HS-5 (cell line): Measurements from ENCODE around the gene SETDB2.

Experiments used
- DNase-seq: peaks from one replicate; pipeline ENCODE4 v3.0.0-alpha.2; 2012; ENCODE audit warnings: low read depth

The SETDB2 gene

DNA sequence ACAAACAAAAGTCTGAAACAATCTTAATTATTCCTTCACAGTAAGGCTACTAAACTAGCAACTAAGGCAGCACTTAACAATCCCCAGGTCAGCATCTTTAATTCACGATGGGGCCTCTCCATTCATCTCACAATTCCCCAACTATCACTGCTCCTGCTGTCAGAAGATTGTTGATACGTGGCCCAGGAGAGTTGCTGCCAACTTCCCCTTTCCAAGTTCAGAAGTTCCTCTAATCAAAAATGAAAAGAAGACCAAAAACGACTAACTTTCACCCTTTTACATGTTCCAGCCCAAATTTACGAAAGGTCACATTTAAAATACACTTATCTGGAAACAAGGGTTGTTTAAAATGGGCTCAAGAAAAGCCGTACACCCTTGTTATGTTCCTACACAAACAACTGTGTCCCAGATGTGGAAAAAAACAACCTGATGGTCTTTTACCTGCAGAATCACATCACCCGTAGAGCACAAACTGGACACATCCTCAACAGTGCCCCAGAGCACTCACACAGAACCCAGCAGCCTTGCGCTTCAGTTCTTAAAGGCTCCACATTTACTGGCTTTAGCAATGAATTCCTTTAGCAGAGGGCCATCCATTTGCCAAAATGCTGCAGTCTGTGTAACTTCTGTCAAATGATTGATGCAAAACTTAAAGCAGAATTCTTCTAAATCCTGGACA lies 89.7 kb downstream of the SETDB2 start:
- DNase-seq = no peak

DNA sequence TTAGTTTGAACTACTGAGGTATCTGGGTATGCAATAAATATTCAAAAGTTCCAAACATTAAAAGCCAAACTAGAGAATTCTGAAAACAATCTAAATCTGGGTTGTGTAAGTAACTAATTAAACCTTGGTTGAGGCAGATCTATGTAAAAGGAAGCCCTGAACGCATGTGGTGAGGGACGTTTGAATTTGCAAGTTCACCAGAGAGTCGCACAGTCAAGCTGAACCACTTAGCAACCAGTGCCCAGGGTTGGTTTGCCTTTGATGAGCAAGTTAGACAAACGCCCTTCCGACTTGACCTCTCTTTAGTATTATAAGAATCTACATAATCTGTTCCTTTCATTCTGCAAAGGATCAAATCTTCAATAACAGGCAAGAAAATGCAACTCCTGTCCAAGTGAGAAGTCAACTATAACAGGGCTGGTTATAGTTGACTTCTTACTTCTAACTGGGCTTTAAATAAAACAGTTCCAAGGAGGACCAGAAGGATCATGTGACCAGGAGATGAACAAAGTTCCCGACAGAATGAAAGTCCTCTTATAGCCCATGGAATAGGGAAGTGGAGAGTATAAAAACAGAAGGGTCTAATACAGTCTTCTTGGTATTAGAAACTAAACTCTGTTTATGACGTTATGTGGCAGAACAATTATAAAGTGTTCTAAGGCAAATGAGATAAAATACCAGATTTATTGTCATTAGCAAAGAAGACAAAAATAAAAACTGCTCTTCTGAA lies 92.2 kb downstream of the SETDB2 start:
- no peak for DNase-seq

DNA sequence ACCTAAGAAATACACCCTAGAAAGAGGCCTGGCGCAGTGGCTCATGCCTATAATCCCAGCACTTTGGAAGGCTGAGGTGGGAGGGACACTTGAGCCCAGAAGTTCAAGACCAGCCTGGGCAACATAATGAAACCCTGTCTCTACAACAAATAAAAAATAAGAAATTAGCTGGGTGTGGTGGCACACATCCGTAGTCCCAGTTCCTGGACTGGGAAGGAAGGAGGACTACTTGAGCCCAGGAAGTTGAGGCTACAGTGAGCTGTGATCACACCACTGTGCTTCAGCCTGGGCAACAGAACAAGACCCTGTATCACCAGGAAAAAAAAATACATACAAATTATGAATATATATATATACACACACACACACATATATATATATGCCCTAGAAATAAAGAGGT lies 94.3 kb downstream of the SETDB2 start:
- DNase-seq = no peak

DNA sequence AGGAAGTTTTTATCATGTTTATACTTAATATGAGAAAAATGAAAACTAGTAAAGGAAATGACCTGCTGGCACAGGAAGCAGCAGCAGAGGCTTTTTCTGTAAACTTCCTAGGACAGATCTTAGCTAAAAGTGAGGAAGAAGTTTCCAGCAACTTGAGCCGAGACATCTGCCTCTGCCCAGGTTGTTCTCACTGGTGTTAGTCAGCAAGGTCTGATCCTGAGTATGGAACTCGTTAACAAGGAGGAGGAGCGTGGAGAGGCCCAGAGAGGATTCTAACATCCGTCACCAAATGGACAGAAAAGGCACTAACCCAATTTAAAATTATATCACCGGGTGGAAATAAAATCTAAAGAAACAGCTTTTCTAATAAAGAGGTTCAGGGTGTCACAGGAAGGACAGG lies 95.2 kb downstream of the SETDB2 start:
- DNase-seq = no peak

DNA sequence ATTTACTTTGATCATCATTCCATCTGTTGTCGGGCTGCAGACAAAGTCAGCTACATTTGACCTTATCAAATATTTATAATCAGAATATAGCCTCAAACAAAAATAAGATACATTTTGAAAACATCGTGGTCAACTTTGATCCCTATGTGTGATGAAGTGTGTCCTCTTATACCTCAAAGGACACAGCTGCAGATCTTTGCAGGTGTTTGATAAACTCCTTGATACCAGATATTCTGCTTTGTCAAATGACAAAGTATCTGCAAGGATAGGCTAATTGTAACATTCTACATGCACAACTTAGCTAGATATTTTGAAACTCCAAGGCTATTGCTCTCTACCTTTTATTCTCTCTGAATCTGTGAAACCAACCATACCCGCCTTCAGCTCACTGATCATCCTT lies 95.7 kb downstream of the SETDB2 start:
- DNase-seq = no peak

DNA sequence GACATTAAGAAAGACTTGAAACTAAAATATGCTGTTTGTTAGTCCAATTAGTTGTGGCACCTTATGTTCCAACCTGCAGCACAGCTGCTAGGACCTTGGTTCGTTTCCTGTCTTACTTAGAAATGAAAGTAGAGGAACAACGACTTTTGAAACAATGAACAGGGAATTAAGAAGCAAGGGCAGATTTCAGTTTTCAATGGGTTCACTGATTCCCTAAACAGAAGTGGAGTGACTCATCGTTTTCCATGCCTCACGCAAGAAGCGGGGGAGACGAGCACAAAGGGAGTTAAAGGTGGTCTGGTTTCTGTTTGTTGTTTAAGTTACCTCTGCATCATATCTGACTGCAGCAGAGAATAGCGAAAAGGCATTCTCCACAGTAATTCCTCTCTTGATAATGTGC lies 96.5 kb downstream of the SETDB2 start:
- no peak for DNase-seq

DNA sequence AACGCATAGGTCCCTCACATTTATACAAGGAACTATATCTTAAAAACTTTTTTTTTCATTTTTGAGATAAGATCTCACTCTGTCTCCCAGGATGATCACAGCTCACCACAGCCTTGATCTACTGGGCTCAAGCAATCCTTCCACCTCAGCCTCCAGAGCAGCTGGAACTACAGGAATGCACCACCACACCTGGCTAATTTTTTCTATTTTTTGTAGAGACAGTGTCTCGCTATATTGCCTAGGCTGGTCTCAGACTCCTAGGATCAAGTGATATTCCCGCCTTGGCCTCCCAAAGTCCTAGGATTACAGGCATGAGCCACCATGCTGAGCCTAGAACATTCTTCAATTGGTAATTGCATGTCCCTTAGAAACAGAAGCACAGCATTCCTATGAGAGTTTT lies 99.6 kb downstream of the SETDB2 start:
- no peak for DNase-seq
